Stimulated activated CD4-positive, alpha-beta T cell treated with anti-CD3 and anti-CD28 coated beads, Interleukin-12 subunit alpha, Interleukin-12 subunit beta, amount 100 ng/mL, for 24 hours (primary cell): ENCODE measurements around the gene SLC9C1.

Experiments
- DNase-seq, 2 experiments: peaks; one replicate each; pipeline ENCODE4 v3.0.0-alpha.2; 2020; ENCODE audit warnings: low read depth in 2 of 2

Gene SLC9C1

DNA sequence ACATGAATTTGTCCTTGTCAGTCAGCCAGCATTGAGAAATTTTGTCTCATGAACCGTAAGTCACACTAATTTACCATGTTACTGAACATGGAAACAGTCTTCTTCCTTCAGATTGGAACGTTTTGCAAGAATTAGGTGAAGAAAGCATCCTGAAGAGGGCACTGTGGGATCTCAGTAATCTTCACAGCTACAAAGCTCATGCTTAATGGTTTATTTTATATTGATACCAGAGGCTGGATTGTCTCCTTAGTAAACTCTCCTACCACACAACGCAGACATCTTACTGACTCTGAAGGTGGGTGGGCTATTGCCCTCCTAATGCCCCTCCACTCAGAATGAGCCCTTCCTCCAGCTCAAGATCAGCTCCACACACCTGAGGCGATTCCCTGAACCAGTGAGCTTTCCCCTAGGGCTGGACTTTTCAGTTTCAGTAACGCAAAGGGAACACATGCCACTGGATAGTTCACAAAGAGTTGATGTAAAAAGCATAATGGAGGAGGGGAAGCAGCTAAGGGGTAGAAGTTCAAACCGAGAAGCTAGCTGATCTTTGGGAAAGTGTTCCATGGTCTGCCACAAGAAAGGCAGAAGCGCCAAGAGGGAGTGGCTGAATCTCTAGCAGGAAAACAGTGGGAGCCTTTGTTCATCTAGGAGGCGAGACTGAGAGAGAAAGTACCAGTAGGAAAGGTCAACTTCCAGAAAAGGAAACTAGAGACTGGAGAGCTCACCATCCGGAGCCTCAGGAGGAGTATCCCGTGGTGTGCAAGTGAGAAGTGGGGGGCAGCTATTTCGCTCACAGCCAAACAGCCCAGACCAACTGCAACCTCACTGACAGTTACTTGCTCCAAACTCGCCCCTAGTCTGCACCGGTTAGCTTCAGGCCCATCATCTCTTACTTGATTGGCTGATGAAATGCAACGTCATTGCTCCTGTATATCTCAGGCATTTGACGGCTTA, at the start of gene SLC9C1:
Gene SLC9C1 (minus strand): TSS at position 849 of the 954 bp plus-strand sequence. CDS start 7,425 bp downstream, outside the sequence.
- DNase-seq = no peak

DNA sequence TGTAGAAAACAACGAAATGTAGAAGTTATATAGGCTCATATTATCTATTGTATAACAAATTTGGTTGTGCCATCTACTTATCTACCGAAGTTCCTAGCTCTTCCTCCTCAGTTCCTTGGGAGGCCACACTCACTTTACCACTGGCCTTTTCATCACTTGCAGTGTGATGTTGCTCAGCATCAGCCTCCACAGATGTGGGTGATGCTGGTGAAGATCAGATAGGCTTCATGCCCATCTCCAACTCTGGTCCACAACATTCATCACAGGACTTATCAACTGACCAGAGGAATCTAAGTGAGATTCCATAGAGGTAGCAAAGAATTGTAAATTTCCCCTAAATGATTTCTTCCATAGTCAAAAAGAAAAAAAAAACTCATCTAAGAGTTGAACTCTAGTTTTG, 47.4 kb upstream of the SLC9C1 start:
- no peak for DNase-seq

DNA sequence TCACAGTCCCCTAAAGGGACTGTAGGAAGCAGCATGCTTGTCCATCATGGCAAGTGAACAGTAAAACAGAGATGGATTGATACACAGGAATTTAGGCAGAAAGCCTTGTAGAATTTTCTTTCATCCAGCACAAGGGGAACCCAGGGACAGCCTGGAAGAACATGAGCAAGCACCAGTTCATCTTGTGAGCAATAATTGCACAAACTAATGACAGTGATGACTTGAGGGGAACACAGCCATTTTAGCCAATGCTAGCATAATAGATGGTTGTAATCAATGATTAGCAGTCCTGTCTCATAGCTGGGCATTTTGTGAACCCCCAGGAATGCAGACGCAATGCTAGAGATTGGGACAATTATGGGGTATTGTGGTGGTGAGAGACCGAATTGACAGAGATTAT, 45.6 kb upstream of the SLC9C1 start:
- no peak for DNase-seq

DNA sequence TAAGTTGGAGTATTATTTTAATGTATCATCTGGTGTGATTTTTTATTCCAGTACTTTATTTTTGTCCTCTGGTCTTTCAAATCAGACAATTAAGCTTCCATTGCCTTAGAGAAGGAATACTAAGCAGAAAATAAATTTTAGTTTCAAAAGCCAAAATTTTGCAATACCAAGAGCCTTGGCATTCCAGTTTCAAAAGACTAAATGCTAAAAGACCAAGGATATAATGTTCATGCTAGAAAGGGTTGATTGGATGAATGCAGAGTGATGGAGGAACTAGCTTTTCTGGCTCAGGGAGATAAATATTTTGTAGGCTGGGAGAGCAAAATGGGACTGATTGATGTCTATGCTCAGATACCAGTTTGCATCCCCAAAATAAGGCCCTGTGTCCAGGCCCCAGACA, 45.1 kb upstream of the SLC9C1 start:
- no peak for DNase-seq

DNA sequence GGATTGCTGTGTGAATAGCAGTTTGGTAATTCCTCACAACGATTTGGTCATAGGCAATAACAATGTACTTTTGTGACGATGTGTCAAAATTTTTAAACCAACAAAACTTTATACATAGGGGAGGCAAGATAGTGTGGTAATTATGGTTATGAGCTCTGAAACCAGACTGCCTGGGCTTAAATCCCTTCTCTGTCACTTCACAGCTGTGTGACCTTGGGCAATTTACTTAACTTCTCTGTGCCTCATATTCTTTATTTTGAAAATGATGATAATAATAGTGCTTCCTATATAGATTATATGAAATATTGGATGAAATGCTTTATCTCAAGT, 44.7 kb upstream of the SLC9C1 start:
- DNase-seq = no peak

DNA sequence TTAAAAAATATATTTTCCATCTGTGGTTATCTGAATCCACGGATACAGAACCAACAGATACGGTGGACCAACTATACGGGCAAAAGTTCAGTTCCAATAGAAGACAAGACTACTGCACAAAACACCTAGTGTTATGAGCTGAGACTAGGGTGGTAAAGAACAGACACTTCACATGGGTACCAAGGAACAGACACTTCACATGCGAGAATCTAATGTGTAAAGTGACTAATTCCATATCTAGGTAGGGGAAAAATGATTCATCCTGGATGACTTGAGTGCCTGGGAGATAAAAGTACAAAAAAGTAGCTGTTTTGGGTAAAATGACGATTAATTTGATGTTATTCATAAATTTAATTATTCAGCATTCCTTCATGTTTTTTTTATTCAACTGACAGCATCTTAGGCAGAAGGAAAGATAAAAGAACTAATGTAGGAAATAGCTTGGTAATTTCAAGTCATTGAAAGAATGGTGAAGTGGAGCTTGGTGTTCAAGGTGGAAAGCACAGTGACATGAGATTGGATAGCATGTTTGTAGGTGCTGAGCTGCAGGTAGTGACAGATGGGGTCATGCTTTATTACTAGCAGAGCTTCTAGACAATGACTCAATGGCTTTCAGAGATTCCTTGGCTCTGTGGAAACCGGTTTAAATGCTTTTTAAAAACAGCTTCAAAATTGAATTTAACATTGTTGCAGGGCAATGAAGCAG, 44.2 kb upstream of the SLC9C1 start:
- no peak for DNase-seq

DNA sequence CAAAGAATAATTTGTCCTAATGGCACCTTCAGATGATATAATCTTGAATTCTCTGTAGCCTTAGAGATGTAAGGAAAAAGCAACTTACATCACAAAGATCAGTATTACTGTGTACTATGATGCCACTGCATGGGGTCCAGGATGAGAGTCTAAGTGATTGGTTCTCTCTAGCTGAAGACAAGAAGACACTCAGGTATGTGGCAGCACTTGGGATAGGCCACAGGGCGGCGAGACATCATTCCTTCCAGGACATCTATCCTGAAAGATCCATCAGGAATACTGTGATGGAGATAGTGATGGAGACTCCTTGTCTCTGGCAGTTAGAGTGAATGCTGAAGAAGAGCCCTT, 41.4 kb upstream of the SLC9C1 start:
- DNase-seq = no peak

DNA sequence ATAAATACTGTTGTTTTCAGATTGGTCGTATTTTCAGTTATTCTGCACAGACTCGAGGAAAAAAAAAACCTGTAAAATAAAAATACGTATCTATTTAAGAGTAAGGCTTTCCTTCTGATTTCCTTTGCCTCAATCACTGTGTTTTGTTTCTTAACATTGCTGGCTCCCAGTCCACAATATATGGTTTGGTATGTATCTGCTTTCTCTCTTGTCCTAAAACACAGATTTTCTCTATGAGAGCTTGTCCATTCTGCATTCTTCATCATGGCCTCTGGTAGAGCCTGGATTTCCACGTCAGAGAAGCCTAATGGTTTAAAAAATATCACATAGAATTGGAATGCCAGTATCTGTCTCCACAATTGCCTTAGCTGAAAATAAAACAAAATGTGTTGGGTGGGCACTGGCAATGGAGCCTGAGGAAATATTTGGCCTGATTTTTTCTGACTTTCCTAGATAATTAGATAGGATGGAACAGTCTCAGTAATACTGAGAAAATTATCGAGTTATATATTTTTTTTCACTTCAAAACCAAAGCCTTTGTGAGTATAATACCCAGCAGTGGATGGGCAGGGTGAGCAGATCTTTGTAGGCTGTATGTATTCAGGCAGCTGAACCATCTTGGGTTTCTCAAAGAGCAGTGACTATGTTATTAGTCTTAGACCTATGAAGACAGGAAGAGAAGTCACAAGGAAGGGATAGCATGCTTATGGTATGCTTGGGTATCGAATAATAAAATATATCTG, 40.8 kb upstream of the SLC9C1 start:
- no peak for DNase-seq

- no peak for DNase-seq
Observed at GRCh38 chr3:112333381-112334317, 39.6 kb upstream of the SLC9C1 start.

GRCh38 chr3:112333002-112333380, 39.0 kb upstream of the SLC9C1 start, which contains the start of gene CD200:
Gene CD200 (plus strand): TSS chr3:112333156. CDS start chr3:112333213, 57 bp downstream.
- peak; percentile 33 to 61 for DNase-seq

- DNase-seq = no peak
Observed at GRCh38 chr3:112331851-112332250, 37.8 kb upstream of the SLC9C1 start.

DNA sequence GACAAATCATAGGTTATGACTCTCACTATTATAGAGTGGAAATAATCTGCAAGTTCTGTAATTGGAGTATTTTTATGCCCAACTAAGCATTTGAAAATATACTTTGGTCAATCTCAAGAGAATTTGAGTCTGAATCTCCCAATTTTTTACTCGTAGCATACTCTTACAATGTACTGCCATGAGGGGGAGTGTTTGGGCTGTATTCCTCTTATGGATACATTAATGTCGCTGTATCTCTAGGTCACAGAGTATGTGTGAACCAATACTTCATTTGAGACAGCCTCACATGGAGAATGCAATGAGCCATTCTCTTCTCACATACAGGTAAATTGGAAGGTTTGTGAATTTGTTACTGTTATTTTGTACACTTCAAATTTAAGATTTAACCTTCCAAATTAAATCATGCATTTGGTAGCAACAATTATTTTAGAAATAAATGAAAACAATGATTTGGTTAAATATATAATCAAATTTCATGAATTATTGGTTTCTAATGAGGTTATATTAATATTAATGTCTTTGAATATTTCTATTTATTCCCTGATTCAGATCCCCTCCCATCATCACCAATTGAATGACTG, 33.4 kb upstream of the SLC9C1 start:
- no peak for DNase-seq

DNA sequence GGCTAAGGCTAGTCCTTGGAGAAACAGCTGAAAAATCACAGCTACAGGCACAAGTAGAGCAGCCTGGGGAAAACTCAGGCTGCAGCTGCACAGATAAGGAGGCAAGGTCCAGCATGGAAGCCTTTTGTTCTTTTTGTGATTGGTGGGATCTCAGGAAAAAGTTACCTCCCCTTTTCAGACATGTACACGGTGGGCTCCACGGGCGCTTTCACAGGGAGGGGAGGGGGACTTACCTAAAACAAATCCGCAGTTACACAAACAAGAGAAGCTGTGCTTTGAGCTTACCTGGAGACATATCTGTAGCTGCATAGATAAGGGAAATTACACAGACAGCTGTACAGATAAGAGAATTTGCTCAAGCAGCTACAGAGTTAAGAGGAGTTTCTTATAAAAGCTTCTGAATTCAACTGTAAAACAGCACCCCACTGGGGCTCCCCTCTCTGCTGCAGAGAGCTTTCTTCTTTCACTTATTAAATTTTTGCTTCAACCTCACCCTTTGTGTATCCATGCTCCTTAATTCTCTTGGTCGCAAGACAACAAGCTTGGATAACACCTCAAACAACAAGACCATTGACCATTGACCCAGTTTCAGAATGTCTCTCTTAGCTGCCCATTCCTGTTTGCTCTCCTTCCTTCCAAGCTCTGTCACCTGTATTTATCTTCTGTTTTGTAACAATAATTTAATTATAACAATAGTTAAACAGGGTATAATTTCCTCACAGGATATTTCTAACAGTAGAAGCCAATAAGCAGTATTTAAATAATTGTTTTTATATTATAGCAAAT, 28.0 kb upstream of the SLC9C1 start:
- no peak for DNase-seq

DNA sequence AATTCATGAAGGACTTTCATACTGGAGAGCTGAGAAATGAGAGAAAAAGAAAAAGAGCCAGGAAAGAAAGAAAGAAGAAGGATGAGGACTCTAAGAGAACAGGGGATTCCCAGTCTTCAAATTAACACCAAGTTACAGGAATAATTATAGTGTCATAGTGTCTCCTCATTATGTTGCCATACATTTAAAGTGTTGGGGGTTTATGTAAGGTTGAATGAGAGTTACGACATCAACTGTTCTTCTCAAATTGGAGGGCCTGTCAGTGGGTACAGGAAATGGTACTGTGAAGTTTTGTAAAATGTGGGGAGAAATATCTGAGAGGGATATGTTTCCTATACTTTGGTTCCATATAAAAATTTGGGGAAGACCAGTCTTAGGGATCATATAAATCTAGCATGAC, 26.7 kb upstream of the SLC9C1 start:
- DNase-seq = no peak

DNA sequence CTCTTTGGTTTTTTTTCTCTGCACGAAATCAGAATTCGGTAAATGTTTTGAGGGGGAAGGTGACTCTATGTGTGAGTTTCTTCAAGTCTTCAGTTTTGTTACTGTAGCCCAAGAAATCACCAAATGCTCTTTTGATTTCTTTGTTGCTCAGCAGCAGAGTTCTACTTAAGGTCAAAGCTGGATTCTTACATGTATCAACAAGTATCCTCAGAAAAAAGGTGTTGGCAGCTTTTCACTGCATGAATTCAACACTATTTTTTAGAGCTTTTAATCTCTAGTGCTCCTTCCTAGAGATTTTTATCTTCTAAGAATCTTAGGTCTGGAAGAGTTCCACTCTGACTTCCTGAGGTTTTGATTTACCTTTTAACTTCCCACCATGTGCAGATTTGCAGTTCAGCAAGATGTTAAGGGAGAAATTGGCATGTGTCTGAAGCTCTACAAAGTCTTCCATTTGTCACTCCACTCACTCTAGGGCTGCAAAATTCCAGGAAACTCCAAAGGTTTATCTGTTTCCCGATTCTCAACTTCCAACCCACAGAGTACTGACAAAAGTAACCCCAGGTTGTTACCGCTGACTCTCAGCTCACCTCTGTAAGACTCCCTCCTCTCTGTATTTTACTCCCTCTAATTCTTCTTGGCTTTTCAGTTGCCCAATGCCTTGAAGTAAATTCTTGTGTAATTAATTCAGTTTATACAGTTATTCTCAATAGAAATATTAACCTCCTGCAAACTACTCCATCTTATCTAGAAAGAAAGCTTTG, 25.7 kb upstream of the SLC9C1 start:
- DNase-seq = no peak

DNA sequence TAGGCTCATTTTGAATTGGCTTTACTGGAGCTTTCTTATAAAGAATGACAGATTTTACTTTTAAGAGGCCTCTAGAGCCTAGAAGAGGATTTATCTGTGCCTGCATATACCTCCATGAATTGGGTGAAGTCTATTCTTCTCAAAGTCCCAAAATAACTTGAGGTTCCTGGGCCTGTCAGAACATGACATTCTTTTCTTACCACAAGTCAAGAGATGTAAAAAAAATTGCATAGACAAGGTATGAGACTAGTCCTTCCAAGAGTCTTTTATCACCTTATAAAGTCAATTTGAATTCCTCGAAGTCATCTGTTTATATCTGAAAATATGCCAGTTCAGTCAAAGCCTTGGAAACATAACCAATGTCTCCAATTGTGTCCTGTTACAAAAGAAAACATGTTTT, 21.8 kb upstream of the SLC9C1 start:
- no peak for DNase-seq

DNA sequence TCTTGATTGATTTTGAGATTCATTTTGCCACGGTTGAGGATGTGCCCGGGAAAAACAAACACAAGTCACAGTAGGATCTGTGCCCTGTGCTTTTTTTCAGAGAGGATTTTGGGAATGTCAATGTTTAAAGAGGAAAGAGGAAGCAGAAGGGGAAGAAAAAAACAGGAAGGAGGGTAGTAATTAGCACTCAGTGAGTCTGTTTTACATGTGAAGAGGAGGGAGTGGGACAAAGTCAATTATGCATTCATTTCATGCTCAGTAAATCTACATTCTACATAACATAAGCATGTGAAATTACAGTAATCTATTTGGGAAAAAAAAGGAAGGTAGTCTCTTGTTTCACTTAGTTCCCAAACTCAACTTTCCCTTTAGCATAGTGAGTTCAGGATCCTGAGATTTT, 20.6 kb upstream of the SLC9C1 start:
- no peak for DNase-seq

- DNase-seq = no peak
Observed at GRCh38 chr3:112308151-112308911, 14.3 kb upstream of the SLC9C1 start.

- no peak for DNase-seq
Observed at GRCh38 chr3:112307557-112307956, 13.5 kb upstream of the SLC9C1 start.
